Stimulated activated CD8-positive, alpha-beta memory T cell treated with anti-CD3 and anti-CD28 coated beads, Interleukin-4, amount 100 ng/mL, for 24 hours (primary cell): ENCODE measurements around the gene TRIM48.
"Not testable (repeated sequence)": the region's sequence is repeated elsewhere in the genome, so short reads cannot be mapped to it uniquely, and the experiment has no call there.

Experiments used
- DNase-seq: peaks from one replicate; pipeline ENCODE4 v3.0.0-alpha.2; 2020; ENCODE audit warnings: low read depth

The TRIM48 gene

GRCh38 chr11:55261855-55262254 lies at the start of gene TRIM48:
Gene TRIM48 (plus strand): TSS chr11:55262155. CDS start chr11:55262268, 113 bp downstream.
- not testable (repeated sequence) for DNase-seq

DNA sequence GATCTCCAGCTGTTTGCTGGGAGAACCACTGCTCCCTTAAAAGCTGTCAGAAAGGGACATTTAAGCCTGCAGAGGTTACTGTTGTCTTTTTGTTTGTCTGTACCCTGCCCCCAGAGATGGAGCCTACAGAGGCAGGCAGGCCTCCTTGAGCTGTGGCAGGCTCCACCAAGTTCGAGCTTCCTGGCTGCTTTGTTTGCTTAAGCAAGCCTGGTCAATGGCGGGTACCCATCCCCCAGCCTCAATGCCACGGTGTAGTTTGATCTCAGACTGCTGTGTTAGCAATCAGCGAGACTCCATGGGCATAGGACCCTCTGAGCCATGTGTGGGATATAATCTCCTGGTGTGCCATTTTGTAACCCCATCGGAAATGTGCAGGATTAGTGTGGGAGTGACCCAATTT lies 23.6 kb upstream of the TRIM48 start:
- not testable (repeated sequence) for DNase-seq

DNA sequence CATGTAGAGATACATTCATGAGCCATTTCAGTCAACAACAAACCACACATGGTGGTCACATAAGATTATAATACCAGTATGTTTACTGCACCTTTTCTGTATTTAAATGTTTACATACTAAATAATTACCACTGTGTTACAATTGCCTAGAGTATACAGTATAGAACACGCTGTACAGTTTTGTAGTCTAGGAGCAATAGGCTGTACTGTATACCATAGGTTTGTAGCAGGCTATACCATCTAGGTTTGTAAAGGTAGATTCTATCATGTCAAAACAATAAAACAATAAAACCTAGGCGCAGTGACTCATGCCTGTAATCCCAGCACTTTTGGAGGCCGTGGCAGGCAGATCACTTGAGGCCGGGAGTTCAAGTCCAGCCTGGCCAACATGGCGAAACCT lies 1.1 kb downstream of the TRIM48 start:
- DNase-seq = no peak
